GM19043 (cell line): ENCODE data around the gene RPS26.
"Not testable (repeated sequence)": the region's sequence is repeated elsewhere in the genome, so short reads cannot be mapped to it uniquely, and the experiment has no call there.

Experiments used
- ATAC-seq: cut with Tn5 transposase; IDR thresholded peaks from one replicate; pipeline ENCODE4 v1.9.1; 2021; ENCODE audit warnings: low read depth; ENCODE audit not compliant: unreplicated experiment

RPS26 gene

GRCh38 chr12:56041552-56042429 is at the start of gene RPS26:
Gene RPS26, plus strand, starts transcription at chr12:56041918. Its CDS starts 249 bp downstream, at chr12:56042167.
- ATAC-seq = peak; percentile 95

- no peak for ATAC-seq
These were observed 48.4 kb upstream of the RPS26 start for GRCh38 chr12:55993230-55993853.

DNA sequence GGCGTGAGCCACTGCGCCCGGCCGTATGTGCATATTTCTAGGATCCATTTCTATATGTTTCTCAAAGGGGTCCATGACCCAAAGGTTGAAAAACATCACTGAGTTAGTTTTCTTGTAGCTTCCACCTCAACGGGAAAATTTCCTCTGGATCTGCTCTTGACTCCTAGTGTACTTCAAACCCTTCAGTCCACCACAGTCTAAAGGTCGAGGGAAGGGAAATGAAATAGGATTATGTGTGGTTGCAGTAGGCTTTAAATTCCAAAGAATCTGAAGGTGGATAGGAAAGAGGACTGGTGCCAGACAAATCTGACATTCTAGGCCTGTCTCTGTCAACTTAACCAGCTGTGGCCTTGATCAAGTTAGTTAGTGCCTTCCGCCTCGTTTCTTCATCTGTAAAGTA is 46.4 kb upstream of the RPS26 start:
- ATAC-seq = no peak

DNA sequence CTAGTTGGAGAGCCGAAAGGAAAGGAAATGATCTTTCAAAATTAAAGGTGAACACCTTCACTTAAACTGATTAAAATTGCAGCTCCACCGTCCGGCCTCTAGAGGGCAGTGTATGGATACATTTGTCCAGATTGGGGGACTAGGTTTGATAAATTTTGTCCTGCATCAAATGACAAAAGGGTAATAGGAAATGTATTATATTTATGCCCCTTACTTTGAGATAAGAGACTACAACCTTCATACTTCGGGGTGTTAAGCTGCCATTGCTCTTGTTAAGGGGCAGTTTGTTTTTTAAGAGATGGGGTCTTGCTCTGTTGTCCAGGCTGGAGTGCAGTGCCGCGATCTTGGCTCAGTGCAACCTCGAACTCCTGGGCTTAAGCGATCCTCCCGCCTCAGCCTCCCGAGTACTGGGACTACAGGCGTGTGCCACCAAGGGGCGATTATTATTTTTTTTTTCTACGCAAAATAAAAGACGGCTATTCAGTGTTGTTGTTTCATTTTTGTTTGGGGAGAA is 45.5 kb upstream of the RPS26 start:
- no peak for ATAC-seq

DNA sequence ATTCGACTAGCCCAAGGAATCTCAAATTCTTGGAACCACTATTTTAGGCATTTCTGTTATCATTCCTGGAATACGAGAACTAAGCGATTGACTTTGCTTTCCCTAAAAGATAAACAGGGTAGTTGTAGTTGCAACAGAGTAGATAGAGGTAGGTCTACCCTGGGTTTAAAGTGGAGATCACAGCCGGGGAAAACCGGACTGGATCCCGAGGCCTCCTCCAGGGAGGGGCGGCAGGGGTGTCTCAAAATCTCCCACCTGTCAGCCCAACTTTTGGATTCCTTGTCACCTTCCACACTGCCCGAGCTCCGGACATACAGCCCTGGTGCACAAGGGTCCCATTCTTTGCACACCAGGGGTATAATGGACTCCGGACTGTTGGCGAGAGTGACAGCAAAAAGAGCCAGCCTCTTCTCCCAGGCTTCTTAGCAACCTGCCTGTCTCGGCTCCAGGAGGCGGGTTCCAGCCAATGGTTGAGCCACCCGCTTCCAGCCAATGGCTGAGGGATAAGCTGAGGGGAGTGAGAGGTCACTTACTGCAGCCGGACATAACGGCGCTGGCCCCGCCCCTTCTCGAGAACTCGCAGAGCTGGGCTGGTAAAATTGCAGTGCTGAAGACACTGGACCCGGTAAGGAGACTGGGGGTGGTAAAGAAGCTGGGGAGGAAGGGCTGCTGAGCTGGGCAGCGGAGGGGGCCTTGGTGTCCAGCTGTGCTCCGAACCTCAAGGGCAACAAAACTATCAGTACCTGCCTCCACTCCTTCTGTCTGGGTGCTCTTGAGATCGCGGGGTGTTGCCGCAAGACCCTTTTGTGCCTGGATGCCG is 44.8 kb upstream of the RPS26 start, which contains the start of gene SUOX:
TSS of gene SUOX (plus strand) at position 562 of the 820 bp plus-strand sequence. CDS start 4,946 bp downstream, outside the sequence.
- ATAC-seq = peak; percentile 99

- ATAC-seq = no peak
These were observed 44.2 kb upstream of the RPS26 start for GRCh38 chr12:55997535-55997859.

GRCh38 chr12:55999522-55999921 is 42.2 kb upstream of the RPS26 start:
- not testable (repeated sequence) for ATAC-seq

- ATAC-seq = not testable (repeated sequence)
These were observed 41.6 kb upstream of the RPS26 start for GRCh38 chr12:55999999-56000540.

DNA sequence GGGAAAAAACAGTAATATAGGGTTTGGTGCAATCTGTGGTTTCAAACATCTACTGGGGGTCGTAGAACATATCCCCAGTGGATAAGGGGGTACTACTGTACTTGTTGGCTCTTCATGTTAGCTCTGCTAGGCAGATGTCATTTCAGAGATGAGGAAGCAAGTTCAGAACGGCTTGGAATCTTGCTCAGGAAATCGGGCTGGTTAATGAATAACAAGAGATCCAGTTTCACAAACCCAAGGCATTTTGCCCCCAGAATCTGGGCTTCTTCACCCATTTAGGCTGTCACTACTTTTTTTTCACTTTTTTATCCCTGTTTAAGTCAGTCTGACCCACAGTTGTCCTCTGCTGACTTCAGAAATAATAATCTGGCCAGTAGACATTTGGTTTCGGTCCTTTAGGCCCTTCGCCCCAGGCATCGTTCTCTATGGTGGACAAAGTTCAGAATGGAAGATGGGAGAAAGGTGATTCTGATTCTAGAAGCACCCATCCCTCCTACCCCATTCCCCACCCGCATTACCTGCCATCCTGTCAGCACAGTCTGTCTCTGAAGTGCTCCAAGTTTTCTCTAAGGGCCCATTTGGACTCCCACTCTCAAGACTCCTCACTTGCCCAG is 40.1 kb upstream of the RPS26 start:
- ATAC-seq = no peak

- ATAC-seq = not testable (repeated sequence)
These were observed 38.3 kb upstream of the RPS26 start for GRCh38 chr12:56003376-56003775.

GRCh38 chr12:56004211-56004610 is 37.5 kb upstream of the RPS26 start:
- no peak for ATAC-seq

DNA sequence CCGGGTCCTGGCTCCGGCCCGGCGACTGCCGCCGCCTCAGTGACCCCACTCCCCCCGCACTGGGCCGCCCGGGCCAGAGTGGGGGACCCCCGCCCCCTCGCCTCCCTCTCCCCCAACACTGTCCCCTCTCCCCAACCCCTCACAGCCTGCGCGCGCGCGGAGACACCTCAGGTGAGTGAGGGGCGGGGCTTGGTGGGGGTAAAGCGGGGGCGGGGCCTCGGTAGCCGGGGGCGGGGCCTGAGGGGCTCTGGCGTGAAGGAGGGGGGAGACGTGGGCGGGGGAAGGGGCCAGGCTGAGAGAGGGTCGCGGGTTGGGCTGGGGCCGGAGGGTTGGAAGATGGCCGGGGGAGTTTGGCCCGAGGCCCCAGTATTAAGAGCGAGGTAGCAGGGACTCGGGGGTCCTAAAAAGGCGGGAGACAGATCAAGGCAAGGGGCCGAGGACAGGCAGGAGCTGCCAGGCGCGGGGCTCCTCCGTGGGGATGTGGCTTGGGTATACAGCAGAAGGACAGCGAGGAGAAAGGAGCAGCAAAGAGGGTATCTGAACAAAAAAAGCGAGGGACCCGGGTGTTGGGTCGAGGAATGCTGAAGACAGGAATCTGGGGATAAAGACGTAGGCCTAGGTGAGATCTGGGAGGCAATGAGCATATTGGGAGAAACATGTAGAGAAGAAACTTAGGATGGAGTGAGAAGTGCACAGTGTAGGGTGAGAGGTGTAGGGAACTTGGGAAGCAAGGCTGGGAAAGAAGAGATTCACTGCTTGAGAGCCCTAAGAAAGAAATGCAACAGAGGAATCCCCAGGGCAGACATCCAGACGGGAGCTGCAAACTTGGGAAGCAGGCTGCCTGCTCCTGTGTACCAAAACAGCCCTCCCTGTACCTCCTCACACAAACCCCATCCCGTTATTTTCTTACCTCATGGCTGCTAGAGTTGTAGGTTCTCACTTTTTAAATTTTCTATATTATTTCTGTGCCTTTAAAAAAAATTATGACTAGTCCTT is 33.9 kb upstream of the RPS26 start:
- peak; percentile 45 for ATAC-seq

- no peak for ATAC-seq
These were observed 31.6 kb upstream of the RPS26 start for GRCh38 chr12:56010111-56010570.

GRCh38 chr12:56011509-56012090 is 30.1 kb upstream of the RPS26 start:
- ATAC-seq = no peak

DNA sequence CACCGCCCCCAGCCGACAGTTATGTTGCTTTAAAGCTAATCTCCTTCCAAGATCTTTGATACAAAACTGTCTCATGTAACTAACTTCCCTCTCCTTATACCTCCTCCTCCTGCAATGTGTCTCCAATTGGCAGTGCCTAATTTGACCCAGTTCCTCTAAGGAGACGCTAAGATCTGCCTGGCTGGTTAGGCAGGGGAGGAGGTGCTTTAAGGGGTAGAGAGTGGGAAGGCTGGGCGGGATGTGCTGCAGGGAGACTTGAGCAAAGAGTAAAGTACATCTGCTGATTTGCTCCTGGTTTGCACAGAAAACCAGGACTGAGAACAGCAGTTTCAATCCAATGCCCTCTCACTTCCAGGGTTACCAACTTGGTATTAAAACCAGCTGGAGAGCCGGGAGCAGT is 28.2 kb upstream of the RPS26 start:
- no peak for ATAC-seq

DNA sequence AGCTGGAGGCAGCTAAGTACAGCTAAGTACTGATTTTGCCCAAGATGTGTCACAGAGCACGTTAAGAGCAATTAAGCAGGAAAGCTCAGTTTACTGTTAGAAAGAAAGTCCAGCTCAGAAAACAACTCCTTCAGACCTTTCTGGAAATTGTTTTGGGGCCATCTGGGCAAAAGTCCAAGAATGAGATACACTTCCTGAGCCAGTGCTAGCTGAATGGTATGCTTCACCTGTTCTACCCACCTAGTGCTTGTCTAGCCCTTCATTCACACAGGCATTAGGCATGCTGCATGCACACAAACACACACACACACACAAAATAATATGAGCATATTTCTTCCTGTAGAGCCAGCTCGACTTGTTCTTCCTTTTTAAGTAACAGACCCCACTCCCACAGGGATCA is 27.5 kb upstream of the RPS26 start:
- no peak for ATAC-seq

DNA sequence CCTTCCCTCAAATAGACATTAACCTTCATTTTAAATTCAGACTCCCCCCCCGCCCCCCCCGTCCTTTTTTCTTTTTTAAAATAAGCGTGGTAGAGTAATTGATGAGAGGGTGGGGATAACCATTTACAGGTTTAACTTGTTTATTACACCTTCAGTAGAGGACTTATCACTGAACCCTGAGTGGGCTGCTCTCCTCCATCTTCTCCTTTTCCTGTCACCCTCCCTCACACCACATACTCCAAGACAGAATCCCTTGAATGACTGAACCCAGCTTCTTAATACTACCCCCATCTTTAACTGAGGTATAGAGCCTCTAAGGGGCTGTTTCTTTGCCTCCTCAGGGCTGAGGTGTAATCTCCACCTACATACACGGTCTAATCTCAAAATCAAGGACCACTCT is 24.5 kb upstream of the RPS26 start:
- ATAC-seq = no peak

GRCh38 chr12:56018356-56018755 is 23.4 kb upstream of the RPS26 start:
- ATAC-seq = no peak
